PFSK-1 (cell line): ENCODE measurements around the gene TMEM244.

Source experiments
- FOXP2 ChIP-seq: optimal IDR thresholded peaks from 2 replicates; pipeline ENCODE3; 2011; ENCODE audit warnings: borderline replicate concordance, control low read depth, inconsistent platforms; ENCODE audit not compliant: insufficient read depth; ENCODE audit errors: extremely low read length, extremely low read depth
- POLR2AphosphoS5 ChIP-seq: IDR thresholded peaks from 2 replicates; pipeline ENCODE4 v1.6.1; 2012; ENCODE audit warnings: low read depth, mild to moderate bottlenecking, control low read depth, low read length, moderate library complexity
- SIN3A ChIP-seq: IDR thresholded peaks from 2 replicates; pipeline ENCODE4 v1.6.1; 2012; ENCODE audit warnings: mild to moderate bottlenecking, low read length, moderate library complexity, borderline replicate concordance; ENCODE audit not compliant: insufficient read depth
- TAF1 ChIP-seq: IDR thresholded peaks from 2 replicates; pipeline ENCODE4 v1.6.1; 2012; ENCODE audit warnings: low read length, control low read depth, borderline replicate concordance; ENCODE audit not compliant: insufficient read depth
- TF ChIP-seq, protein P1 (sequence below), 2 experiments: IDR thresholded peaks; 2 replicates each; pipeline versions ENCODE4 v1.6.1 to v1.8.0; 2011 to 2012; ENCODE audit warnings: low read depth in 2 of 2, low read length in 2 of 2, control low read depth in 1 of 2, inconsistent platforms in 1 of 2, mild to moderate bottlenecking in 1 of 2, moderate library complexity in 1 of 2; ENCODE audit not compliant: insufficient read depth in 1 of 2

Gene TMEM244

DNA sequence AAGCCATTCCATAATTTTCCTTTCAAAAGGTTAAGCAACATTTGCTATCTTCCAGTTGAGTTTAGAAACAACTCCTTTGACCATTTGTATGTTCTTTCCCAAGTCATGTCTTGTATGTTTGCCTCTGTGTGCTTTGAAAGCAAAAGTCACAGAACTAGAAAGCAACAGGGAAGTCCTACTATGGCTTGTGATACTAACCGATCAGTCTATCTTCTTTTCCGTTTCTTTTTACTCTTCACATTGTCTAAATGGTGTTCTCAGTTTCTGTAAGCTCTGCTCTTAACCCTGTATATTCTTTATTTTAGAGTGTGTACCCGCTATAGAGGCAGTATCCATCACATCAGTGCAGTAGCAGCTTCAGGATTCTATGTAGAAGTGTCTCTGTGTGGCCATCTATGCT lies 32.9 kb downstream of the TMEM244 start:
- no peak for TF ChIP-seq TAF1
- no peak for TF ChIP-seq POLR2AphosphoS5
- TF ChIP-seq SIN3A, result no peak
- TF ChIP-seq, protein P1, sequence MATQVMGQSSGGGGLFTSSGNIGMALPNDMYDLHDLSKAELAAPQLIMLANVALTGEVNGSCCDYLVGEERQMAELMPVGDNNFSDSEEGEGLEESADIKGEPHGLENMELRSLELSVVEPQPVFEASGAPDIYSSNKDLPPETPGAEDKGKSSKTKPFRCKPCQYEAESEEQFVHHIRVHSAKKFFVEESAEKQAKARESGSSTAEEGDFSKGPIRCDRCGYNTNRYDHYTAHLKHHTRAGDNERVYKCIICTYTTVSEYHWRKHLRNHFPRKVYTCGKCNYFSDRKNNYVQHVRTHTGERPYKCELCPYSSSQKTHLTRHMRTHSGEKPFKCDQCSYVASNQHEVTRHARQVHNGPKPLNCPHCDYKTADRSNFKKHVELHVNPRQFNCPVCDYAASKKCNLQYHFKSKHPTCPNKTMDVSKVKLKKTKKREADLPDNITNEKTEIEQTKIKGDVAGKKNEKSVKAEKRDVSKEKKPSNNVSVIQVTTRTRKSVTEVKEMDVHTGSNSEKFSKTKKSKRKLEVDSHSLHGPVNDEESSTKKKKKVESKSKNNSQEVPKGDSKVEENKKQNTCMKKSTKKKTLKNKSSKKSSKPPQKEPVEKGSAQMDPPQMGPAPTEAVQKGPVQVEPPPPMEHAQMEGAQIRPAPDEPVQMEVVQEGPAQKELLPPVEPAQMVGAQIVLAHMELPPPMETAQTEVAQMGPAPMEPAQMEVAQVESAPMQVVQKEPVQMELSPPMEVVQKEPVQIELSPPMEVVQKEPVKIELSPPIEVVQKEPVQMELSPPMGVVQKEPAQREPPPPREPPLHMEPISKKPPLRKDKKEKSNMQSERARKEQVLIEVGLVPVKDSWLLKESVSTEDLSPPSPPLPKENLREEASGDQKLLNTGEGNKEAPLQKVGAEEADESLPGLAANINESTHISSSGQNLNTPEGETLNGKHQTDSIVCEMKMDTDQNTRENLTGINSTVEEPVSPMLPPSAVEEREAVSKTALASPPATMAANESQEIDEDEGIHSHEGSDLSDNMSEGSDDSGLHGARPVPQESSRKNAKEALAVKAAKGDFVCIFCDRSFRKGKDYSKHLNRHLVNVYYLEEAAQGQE (IDR thresholded peaks at IDR 0.05; ENCODE audit: insufficient read depth in 1 of 2, low read depth in 2 of 2, low read length in 2 of 2), result no peak
- TF ChIP-seq FOXP2, result no peak

DNA sequence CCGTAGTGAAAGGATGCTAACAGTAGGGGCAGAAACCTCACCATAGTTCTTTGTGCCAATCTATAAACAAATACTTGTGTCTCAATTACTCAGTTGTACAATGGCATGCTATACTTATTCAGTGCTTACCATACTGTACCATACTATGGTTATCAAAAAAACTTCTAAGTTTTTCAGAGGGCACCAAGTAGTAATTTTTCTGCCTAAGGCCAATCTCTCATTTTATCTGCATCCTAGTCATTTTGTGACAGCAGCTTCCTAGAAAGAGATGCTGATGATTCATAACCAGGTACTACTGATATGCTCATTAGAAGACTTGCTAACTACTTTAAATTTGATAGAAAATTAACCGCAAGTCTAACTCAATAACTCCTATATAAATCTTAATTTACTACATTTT lies 42.9 kb downstream of the TMEM244 start:
- TF ChIP-seq SIN3A, result no peak
- no peak for TF ChIP-seq FOXP2
- no peak for TF ChIP-seq POLR2AphosphoS5
- TF ChIP-seq TAF1, result no peak
- TF ChIP-seq, protein P1 (IDR thresholded peaks at IDR 0.05; ENCODE audit: insufficient read depth in 1 of 2, low read depth in 2 of 2, low read length in 2 of 2), result no peak

DNA sequence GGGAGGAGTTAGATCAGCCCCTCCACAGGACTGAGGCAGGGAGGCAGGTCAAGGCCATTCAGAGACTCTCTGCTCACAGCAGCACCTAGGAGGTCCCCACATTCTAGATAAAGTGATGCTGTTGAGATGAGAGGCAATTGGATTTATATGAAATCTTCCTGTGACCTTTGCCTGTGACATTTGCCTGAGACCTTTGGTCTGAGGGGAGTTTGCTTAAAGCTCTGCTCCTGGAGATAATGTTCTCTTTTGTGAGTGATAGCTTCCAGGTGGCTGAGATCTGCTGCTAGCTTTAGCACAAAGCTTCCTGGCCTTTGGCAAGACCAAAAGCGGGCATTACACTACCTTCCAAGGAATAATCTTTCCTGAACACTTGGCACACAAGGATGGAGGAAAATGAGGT lies 43.3 kb downstream of the TMEM244 start:
- TF ChIP-seq TAF1 (no peak), FOXP2 (no peak), SIN3A (no peak), POLR2AphosphoS5 (no peak)
- TF ChIP-seq, protein P1 (IDR thresholded peaks at IDR 0.05; ENCODE audit: insufficient read depth in 1 of 2, low read depth in 2 of 2, low read length in 2 of 2), result no peak

DNA sequence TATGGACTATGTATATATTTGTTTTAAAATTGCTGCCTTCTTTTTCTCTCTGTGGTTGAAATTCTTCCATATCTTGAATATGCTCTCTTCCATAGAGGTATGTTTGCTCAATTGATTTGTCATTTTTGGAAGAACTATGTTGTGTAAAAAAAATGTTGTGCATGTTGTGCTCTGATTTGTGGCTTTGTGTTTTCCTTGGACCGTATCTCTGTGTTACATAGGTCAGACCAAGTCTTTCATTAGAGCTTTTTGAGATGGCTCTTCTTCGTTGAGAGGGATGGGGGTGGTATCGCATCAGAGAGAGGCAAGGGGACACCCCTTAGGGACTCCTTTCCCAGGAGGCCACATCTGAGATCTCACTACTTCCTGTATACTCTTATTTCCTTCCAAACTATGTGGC lies 43.8 kb downstream of the TMEM244 start:
- TF ChIP-seq POLR2AphosphoS5 (no peak), FOXP2 (no peak), TAF1 (no peak), SIN3A (no peak)
- TF ChIP-seq, protein P1 (IDR thresholded peaks at IDR 0.05; ENCODE audit: insufficient read depth in 1 of 2, low read depth in 2 of 2, low read length in 2 of 2), result no peak

DNA sequence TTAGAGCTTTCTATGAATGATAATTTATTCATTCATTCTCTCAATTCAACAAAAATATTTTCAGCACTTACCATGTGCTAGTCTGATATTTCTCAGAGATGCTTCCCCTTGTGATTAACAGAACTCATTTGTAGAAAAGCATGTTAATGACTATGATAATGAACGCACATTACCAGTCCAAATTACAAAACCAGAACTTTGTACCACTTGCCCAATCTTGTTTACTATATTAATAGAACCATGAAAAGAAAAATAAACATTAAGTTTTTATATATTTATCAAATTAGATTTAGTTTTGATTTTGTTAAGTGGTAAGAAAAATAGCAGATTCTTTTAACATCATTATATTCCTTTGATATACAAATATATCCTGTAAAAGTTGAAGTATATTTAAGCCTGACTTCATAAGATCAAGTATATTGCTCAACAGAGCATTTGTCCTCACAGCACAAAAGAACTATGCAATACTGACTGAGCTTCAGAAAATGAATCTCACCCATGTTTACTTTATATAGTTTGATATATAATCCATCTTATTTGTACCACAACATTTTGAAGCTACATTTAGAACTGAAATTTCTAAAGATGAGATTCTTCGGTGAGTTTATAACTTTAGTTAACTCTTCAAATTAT lies 48.9 kb downstream of the TMEM244 start:
- TF ChIP-seq, protein P1 (IDR thresholded peaks at IDR 0.05; ENCODE audit: insufficient read depth in 1 of 2, low read depth in 2 of 2, low read length in 2 of 2), result no peak
- TF ChIP-seq FOXP2 (no peak), TAF1 (no peak), POLR2AphosphoS5 (no peak), SIN3A (no peak)
